Measurements from ENCODE around the gene BTNL8. TPM values are rescaled to one million over a fixed set of nuclear protein-coding genes. Genes with fewer than 3 reads are reported as not detected.

Gene BTNL8
- total RNA-seq, 1 experiment from 2014 or later = 0.85 TPM

DNA sequence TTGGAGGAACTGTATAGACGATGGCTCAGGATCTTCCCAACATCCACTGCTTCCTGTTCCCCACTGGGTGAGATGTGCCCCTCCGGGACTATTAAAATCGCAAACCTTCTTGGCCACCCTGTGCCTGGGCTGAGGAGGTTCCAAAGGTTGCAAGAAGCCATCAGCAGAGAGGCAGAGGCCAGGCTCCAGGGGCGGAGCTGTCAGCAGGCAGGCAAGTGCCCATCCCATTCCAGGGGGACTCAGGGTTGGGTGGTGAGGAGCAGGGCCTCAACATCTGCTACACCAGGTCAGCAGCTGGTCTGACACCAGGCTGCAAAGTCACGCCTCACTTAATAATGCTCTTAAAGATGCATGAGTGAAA is 91.9 kb downstream of the BTNL8 start (continued):
- TF ChIP-seq GTF2I (CRISPR knock-in tag; conservative IDR thresholded peaks at IDR 0.05) = no peak
- TF ChIP-seq ELF4 (CRISPR knock-in tag; IDR thresholded peaks at IDR 0.05; ENCODE audit: low read depth) = no peak
- no peak for TF ChIP-seq EMX1 (CRISPR knock-in tag; IDR thresholded peaks at IDR 0.05)
- TF ChIP-seq, protein P1, sequence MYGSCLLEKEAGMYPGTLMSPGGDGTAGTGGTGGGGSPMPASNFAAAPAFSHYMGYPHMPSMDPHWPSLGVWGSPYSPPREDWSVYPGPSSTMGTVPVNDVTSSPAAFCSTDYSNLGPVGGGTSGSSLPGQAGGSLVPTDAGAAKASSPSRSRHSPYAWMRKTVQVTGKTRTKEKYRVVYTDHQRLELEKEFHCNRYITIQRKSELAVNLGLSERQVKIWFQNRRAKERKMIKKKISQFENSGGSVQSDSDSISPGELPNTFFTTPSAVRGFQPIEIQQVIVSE (CRISPR knock-in tag; IDR thresholded peaks at IDR 0.05; ENCODE audit: borderline replicate concordance) = no peak

Other genes with a start within 250 kb of the BTNL8 start
- 11.0 to 12.7 TPM (median 12.4 TPM) in 3 replicates for gene FLT4, start 249.6 kb upstream of the BTNL8 start, total RNA-seq (2021)
- gene OR2Y1, start 159.1 kb upstream of the BTNL8 start, total RNA-seq (2021) = not detected in 3 replicates
- gene MGAT1, start 96.4 kb upstream of the BTNL8 start, total RNA-seq (2021) = 78.4 to 93.6 TPM (median 86.3 TPM) in 3 replicates
- 35.7 to 41.2 TPM (median 39.5 TPM) in 3 replicates for gene ZFP62, start 37.9 kb upstream of the BTNL8 start, total RNA-seq (2021)
- not detected in 3 replicates for gene BTNL3, start 89.7 kb downstream of the BTNL8 start, total RNA-seq (2021)
- 1.6 to 3.4 TPM (median 1.8 TPM) in 3 replicates for gene BTNL9, start 141.1 kb downstream of the BTNL8 start, total RNA-seq (2021)
- gene OR2V1, start 232.0 kb downstream of the BTNL8 start, total RNA-seq (2021) = not detected in 3 replicates
- gene OR2V2, start 248.4 kb downstream of the BTNL8 start, total RNA-seq (2021) = not detected in 3 replicates